ENCODE results near the gene GTF2IRD2. TPM values are rescaled to one million over a fixed set of nuclear protein-coding genes. Genes with fewer than 3 reads are reported as not detected.

GTF2IRD2 gene
- total RNA-seq, 1 donor, result 17.0 TPM

Small RNA genes lying within 50 kb of the gene (small RNA-seq; reads per million reads assigned to genes)
- gene RF00019, result not detected

Other genes with a start within 250 kb of the GTF2IRD2 start
- gene GTF2I, start 193.9 kb downstream of the GTF2IRD2 start, total RNA-seq, result 143 and 153 TPM in 2 replicates
- gene NCF1, start 77.6 kb downstream of the GTF2IRD2 start, total RNA-seq, result under 0.01 TPM in 1 of 2 replicates, not detected in the other
- gene CASTOR2, start 113.1 kb upstream of the GTF2IRD2 start, total RNA-seq, result 17.0 and 24.8 TPM in 2 replicates
- 42.7 and 46.0 TPM in 2 replicates for gene RCC1L, start 222.2 kb upstream of the GTF2IRD2 start, total RNA-seq
- gene GTF2IRD2B, start 241.0 kb upstream of the GTF2IRD2 start, total RNA-seq, result 30.1 and 30.4 TPM in 2 replicates

Data from osteoblast (primary cell).